Trophoblast cell (in vitro differentiated cells and primary cell): Measurements from ENCODE around the gene MT3.

Source experiments
- DNase-seq, 2 donors: peaks; one replicate each; pipeline ENCODE4 v3.0.0-alpha.2; 2016
- H2AFZ ChIP-seq: 2 replicates; pipeline ENCODE4 v1.6.1; 2013; ENCODE audit warnings: low read length, moderate library complexity, mild to moderate bottlenecking; ENCODE audit not compliant: insufficient read depth, poor library complexity
- H2AK5ac ChIP-seq: 2 replicates; pipeline ENCODE4 v1.6.1; 2013; ENCODE audit warnings: mild to moderate bottlenecking, low read length
- H2BK120ac ChIP-seq: 2 replicates; pipeline ENCODE4 v1.6.1; 2013; ENCODE audit warnings: low read length, mild to moderate bottlenecking, moderate library complexity; ENCODE audit not compliant: insufficient read depth, poor library complexity
- H2BK12ac ChIP-seq: 2 replicates; pipeline ENCODE4 v1.6.1; 2013; ENCODE audit warnings: mild to moderate bottlenecking, low read length, moderate library complexity
- H2BK5ac ChIP-seq: 2 replicates; pipeline ENCODE4 v1.6.1; 2013; ENCODE audit warnings: low read length, low read depth, moderate library complexity, mild to moderate bottlenecking; ENCODE audit not compliant: poor library complexity
- H3K14ac ChIP-seq: 2 replicates; pipeline ENCODE4 v1.6.1; 2013; ENCODE audit warnings: mild to moderate bottlenecking, low read length
- H3K18ac ChIP-seq: 2 replicates; pipeline ENCODE4 v1.6.1; 2013; ENCODE audit warnings: mild to moderate bottlenecking, low read length
- H3K23ac ChIP-seq: 2 replicates; pipeline ENCODE4 v1.6.1; 2013; ENCODE audit warnings: low read length
- H3K27ac ChIP-seq: 2 replicates; pipeline ENCODE4 v1.5.1; 2013; ENCODE audit warnings: low read depth, mild to moderate bottlenecking, inconsistent platforms, low read length, moderate library complexity
- H3K27me3 ChIP-seq: 2 replicates; pipeline ENCODE4 v1.6.1; 2013; ENCODE audit warnings: inconsistent platforms, mild to moderate bottlenecking, low read length, moderate library complexity; ENCODE audit not compliant: insufficient read depth
- H3K36me3 ChIP-seq, 2 experiments: 1 replicate in 1 of 2; 2 replicates in 1 of 2; pipeline ENCODE4 v1.6.1; 2013; ENCODE audit warnings: low read length in 2 of 2, mild to moderate bottlenecking in 2 of 2, moderate library complexity in 1 of 2; ENCODE audit not compliant: insufficient read depth in 2 of 2, control insufficient read depth in 1 of 2
- H3K4ac ChIP-seq: 2 replicates; pipeline ENCODE4 v1.6.1; 2013; ENCODE audit warnings: low read depth, mild to moderate bottlenecking, low read length, moderate library complexity
- H3K4me1 ChIP-seq, 2 experiments: 1 replicate in 1 of 2; 2 replicates in 1 of 2; pipeline ENCODE4 v1.6.1; 2013; ENCODE audit warnings: low read length in 2 of 2, mild to moderate bottlenecking in 2 of 2, moderate library complexity in 1 of 2; ENCODE audit not compliant: insufficient read depth in 2 of 2, control insufficient read depth in 1 of 2
- H3K4me2 ChIP-seq: 2 replicates; pipeline ENCODE4 v1.6.1; 2013; ENCODE audit warnings: inconsistent platforms, mild to moderate bottlenecking, low read length, moderate library complexity
- H3K4me3 ChIP-seq: 2 replicates; pipeline ENCODE4 v1.5.1; 2013; ENCODE audit warnings: mild to moderate bottlenecking, low read depth, low read length, inconsistent platforms
- H3K79me1 ChIP-seq: one replicate; pipeline ENCODE4 v1.6.1; 2013; ENCODE audit warnings: low read length
- H3K79me2 ChIP-seq: 2 replicates; pipeline ENCODE4 v1.6.1; 2013; ENCODE audit warnings: low read length, mild to moderate bottlenecking; ENCODE audit not compliant: control insufficient read depth, insufficient read depth, poor library complexity
- H3K9ac ChIP-seq: 2 replicates; pipeline ENCODE4 v1.6.1; 2013; ENCODE audit warnings: mild to moderate bottlenecking, low read length
- H3K9me3 ChIP-seq: 2 replicates; pipeline ENCODE4 v1.6.1; 2013; ENCODE audit warnings: low read depth, mild to moderate bottlenecking, control low read depth, inconsistent platforms, low read length; ENCODE audit not compliant: insufficient read depth
- H4K12ac ChIP-seq: 2 replicates; pipeline ENCODE4 v1.6.1; 2013; ENCODE audit warnings: low read depth, mild to moderate bottlenecking, low read length, moderate library complexity
- H4K8ac ChIP-seq: 2 replicates; pipeline ENCODE4 v1.6.1; 2013; ENCODE audit warnings: low read depth, mild to moderate bottlenecking, low read length, moderate library complexity
- H4K91ac ChIP-seq: one replicate; pipeline ENCODE4 v1.6.1; 2013; ENCODE audit warnings: low read depth, mild to moderate bottlenecking, low read length, moderate library complexity
- WGBS: extraction: QIAGEN DNeasy Blood & Tissue Kit; methylation state at CpG from one replicate; pipeline ENCODE4 v1.1.7; 2013; ENCODE audit warnings: missing lambda C conversion rate; ENCODE audit not compliant: insufficient read length, insufficient coverage; ENCODE audit errors: extremely low coverage; 5-methylcytosine and 5-hydroxymethylcytosine counted together

The MT3 gene

DNA sequence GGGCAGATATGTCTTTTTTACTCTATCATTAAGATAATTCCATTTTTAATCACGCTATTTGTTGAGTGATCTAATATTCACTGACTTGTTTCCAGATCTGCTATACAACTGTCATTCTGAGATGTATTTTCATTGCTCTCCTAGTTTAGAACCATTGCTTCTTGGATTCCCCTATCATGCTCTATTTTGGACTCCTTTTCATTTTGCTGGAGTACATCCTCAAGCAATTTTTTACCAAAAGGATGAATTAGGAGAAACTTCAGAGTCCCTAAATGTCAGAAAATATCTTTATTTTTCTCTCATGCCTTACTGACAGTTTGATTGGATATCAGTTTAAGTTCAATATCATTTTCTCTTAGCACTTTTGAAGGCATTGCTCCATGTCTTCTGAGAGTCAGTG is 14.7 kb upstream of the MT3 start:
- H3K18ac ChIP-seq: no peak overlapping the region
- H3K27ac ChIP-seq: no peak overlapping the region
- no peak overlapping the region for H2BK12ac ChIP-seq
- H4K91ac ChIP-seq: no peak overlapping the region
- H4K12ac ChIP-seq: no peak overlapping the region
- no peak overlapping the region for H3K4ac ChIP-seq
- no peaks in the 10 kb centered on the region for H3K9me3 ChIP-seq
- WGBS: no CpG with 5 or more reads among the region's 1 CpG
- no peak overlapping the region for H3K9ac ChIP-seq
- H3K79me1 ChIP-seq: no peaks in the 10 kb centered on the region
- no peak overlapping the region for H3K23ac ChIP-seq
- H3K4me2 ChIP-seq: no peak overlapping the region
- no peak overlapping the region for H2AK5ac ChIP-seq
- no peak overlapping the region for H2BK5ac ChIP-seq
- H2BK120ac ChIP-seq: no peak overlapping the region
- DNase-seq: no peak
- no peaks in the 10 kb centered on the region for H3K27me3 ChIP-seq
- H3K4me3 ChIP-seq: no peak overlapping the region
- H3K14ac ChIP-seq: no peak overlapping the region
- H3K79me2 ChIP-seq: no peaks in the 10 kb centered on the region
- H2AFZ ChIP-seq: no peak overlapping the region
- H3K4me1 ChIP-seq: peaks cover 5 to 6% of the 10 kb centered on the region in 2 experiments
- no peak overlapping the region for H4K8ac ChIP-seq
- H3K36me3 ChIP-seq: no peaks in the 10 kb centered on the region

GRCh38 chr16:56576585-56577299 is 12.6 kb upstream of the MT3 start:
- Histone ChIP-seq H3K23ac (no peak overlapping the region), H3K79me2 (no peaks in the 10 kb centered on the region), H2BK12ac (no peak overlapping the region)

GRCh38 chr16:56577300-56577625 is 12.1 kb upstream of the MT3 start:
- DNase-seq: no peak
- no peak overlapping the region for H4K12ac ChIP-seq
- H4K8ac ChIP-seq: no peak overlapping the region
- H3K23ac ChIP-seq: no peak overlapping the region
- no peaks in the 10 kb centered on the region for H3K79me1 ChIP-seq
- H3K9ac ChIP-seq: no peak overlapping the region
- no peak overlapping the region for H3K27ac ChIP-seq
- H3K9me3 ChIP-seq: no peaks in the 10 kb centered on the region
- peaks cover 0 to 2% of the 10 kb centered on the region in 2 experiments for H3K4me1 ChIP-seq
- no peaks in the 10 kb centered on the region for H3K79me2 ChIP-seq
- H2BK5ac ChIP-seq: no peak overlapping the region
- no peak overlapping the region for H3K14ac ChIP-seq
- H3K36me3 ChIP-seq: no peaks in the 10 kb centered on the region
- H3K4ac ChIP-seq: no peak overlapping the region
- H2BK12ac ChIP-seq: no peak overlapping the region
- no peak overlapping the region for H4K91ac ChIP-seq
- H3K27me3 ChIP-seq: no peaks in the 10 kb centered on the region
- WGBS: no CpG with 5 or more reads among the region's 4 CpGs
- no peak overlapping the region for H3K4me2 ChIP-seq
- no peak overlapping the region for H2BK120ac ChIP-seq
- no peak overlapping the region for H2AFZ ChIP-seq
- no peak overlapping the region for H3K4me3 ChIP-seq
- H2AK5ac ChIP-seq: no peak overlapping the region
- no peak overlapping the region for H3K18ac ChIP-seq

More at GRCh38 chr16:56576585-56577299, 12.6 kb upstream of the MT3 start:
- Histone ChIP-seq H3K27ac (no peak overlapping the region), H4K91ac (no peak overlapping the region), H3K4me1 (peaks cover 0 to 2% of the 10 kb centered on the region in 2 experiments), H3K18ac (no peak overlapping the region), H2AK5ac (no peak overlapping the region), H3K4me2 (no peak overlapping the region), H3K27me3 (no peaks in the 10 kb centered on the region), H4K12ac (no peak overlapping the region), H2BK120ac (no peak overlapping the region), H3K36me3 (no peaks in the 10 kb centered on the region), H3K79me1 (no peaks in the 10 kb centered on the region), H3K4ac (no peak overlapping the region), H3K9ac (no peak overlapping the region), H3K14ac (no peak overlapping the region), H3K9me3 (no peaks in the 10 kb centered on the region), H2AFZ (no peak overlapping the region), H3K4me3 (no peak overlapping the region), H2BK5ac (no peak overlapping the region), H4K8ac (no peak overlapping the region)
- WGBS: no CpG with 5 or more reads among the region's 8 CpGs
- DNase-seq: peak; percentile 91 to 92

DNA sequence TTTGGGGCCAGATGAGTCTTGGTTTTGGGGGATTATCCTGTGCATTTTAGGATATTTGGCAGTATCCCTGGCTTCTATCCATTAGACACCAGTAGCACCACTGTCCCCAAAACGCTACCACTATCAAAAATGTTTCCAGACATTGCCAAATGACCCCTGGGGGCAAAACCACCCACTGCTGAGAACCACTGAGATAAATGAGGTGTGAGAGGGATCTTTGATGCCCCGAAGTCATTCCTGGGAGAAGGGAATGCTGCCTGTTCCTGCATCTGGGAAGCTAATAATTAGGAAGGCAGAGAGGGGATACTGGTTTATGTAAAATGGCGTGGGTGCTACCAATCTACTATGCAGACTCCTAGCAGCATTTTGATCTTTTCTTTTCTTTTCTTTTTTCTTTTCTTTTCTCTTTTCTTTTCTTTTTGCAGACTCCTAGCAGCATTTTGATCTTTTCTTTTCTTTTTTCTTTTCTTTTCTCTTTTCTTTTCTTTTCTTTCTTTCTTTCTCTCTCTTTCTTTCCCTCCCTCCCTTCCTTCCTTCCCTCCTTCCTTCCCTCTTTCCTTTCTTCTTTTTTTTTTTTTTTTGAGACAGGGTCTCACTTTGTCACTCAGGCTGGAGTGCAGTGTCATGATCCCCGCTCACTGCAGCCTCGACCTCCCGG is 8.8 kb upstream of the MT3 start:
- Histone ChIP-seq H3K36me3 (no peaks in the 10 kb centered on the region), H3K9ac (no peak overlapping the region), H2AFZ (no peak overlapping the region), H3K23ac (no peak overlapping the region), H3K4me2 (no peak overlapping the region), H2BK120ac (no peak overlapping the region), H2BK12ac (no peak overlapping the region), H3K14ac (no peak overlapping the region), H3K18ac (no peak overlapping the region), H3K4ac (no peak overlapping the region), H3K4me3 (no peak overlapping the region), H4K12ac (no peak overlapping the region), H3K4me1 (peaks cover 0 to 2% of the 10 kb centered on the region in 2 experiments), H3K27me3 (peaks cover 3% of the 10 kb centered on the region), H4K8ac (no peak overlapping the region), H3K27ac (no peak overlapping the region), H3K79me1 (no peaks in the 10 kb centered on the region), H2AK5ac (no peak overlapping the region), H2BK5ac (no peak overlapping the region), H3K9me3 (peaks cover 2% of the 10 kb centered on the region), H3K79me2 (no peaks in the 10 kb centered on the region), H4K91ac (no peak overlapping the region)
- WGBS: no CpG with 5 or more reads among the region's 6 CpGs
- DNase-seq: no peak
